ENCODE measurements around the gene VCPKMT.

Gene VCPKMT

GRCh38 chr14:50113381-50114035 lies 2.9 kb downstream of the VCPKMT start:
- Histone ChIP-seq H3K36me3 (ENCODE audit: control insufficient read depth in 1 of 2, insufficient read depth in 2 of 2, low read length in 2 of 2) (peaks cover 25 to 58% of the 10 kb centered on the region in 2 donors), H3K27me3 (ENCODE audit: control insufficient read depth in 1 of 2, insufficient read depth in 2 of 2, low read length in 2 of 2) (no peaks in the 10 kb centered on the region), H3K9me3 (ENCODE audit: control insufficient read depth in 1 of 2, low read length in 2 of 2) (no peaks in the 10 kb centered on the region), H3K4me3 (ENCODE audit: low read depth in 1 of 2, low read length in 2 of 2) (no peak overlapping the region), H3K4me1 (ENCODE audit: control insufficient read depth in 1 of 2, insufficient read depth in 2 of 2, low read length in 2 of 2) (peaks cover 10 to 14% of the 10 kb centered on the region in 2 donors), H3K27ac (ENCODE audit: low read depth, low read length) (no peak overlapping the region), H3K9ac (ENCODE audit: low read depth in 1 of 2, low read length in 2 of 2) (no peak overlapping the region)

DNA sequence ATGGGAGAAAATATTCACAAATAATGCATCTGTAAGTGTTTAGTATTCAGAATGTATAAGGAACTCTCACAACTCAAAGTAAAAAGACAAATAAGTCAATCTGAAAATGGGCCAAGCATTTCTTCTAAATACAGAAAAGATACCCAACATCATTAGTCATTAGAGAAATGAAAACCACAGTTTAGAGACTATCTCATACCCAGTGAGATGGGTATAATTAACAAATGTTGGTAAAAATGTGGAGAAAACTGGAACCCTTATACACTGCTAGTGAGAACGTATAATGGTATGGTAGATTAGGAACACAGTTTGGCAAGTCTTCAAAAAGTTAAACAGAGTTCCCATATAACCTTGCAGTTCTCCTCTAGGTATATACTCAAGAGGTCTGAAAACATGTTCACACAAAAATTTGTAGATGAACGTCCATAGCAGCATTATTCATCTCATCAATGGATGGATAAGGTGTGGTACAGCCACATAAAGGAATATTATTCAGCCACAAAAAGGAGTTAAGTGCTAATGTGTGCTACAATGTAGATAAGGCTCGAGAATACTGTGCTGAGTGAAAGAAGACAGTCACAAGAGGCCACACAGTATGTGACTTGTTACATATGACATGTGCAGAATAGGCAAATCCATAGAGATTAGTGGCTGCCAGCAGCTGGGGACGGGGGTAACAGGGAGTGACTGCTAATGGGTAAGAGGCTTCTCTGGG lies 5.9 kb downstream of the VCPKMT start:
- no peaks in the 10 kb centered on the region for H3K27me3 ChIP-seq (ENCODE audit: control insufficient read depth in 1 of 2, insufficient read depth in 2 of 2, low read length in 2 of 2)
- peaks cover 26 to 58% of the 10 kb centered on the region in 2 donors for H3K36me3 ChIP-seq (ENCODE audit: control insufficient read depth in 1 of 2, insufficient read depth in 2 of 2, low read length in 2 of 2)

DNA sequence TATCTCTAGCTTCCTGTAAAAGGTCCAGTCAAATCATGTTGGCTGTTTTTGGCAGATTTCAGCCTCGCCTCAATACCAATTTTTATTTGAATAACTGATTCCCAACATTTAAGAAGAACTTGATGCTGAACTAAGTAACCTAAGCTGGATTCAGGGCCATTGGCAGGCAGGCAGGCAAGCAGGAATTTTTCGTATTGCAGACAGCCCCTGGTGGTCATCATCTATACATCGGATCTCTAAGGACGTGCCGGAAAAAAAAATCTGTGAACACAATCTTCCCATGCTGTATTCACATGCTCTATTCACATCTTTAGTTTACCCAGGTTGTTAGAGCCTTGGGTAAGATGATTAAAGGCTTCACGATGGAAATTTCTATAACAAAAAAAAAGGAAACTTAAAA lies 7.0 kb downstream of the VCPKMT start:
- H3K36me3 ChIP-seq (ENCODE audit: control insufficient read depth in 1 of 2, insufficient read depth in 2 of 2, low read length in 2 of 2): peaks cover 22 to 54% of the 10 kb centered on the region in 2 donors

More for the DNA sequence above, 5.9 kb downstream of the VCPKMT start:
- Histone ChIP-seq H3K9me3 (ENCODE audit: control insufficient read depth in 1 of 2, low read length in 2 of 2) (no peaks in the 10 kb centered on the region), H3K9ac (ENCODE audit: low read depth in 1 of 2, low read length in 2 of 2) (no peak overlapping the region), H3K4me3 (ENCODE audit: low read depth in 1 of 2, low read length in 2 of 2) (no peak overlapping the region), H3K27ac (ENCODE audit: low read depth, low read length) (no peak overlapping the region), H3K4me1 (ENCODE audit: control insufficient read depth in 1 of 2, insufficient read depth in 2 of 2, low read length in 2 of 2) (peaks cover 2 to 5% of the 10 kb centered on the region in 2 donors)

GRCh38 chr14:50107850-50108249 lies 8.5 kb downstream of the VCPKMT start:
- Histone ChIP-seq H3K9ac (ENCODE audit: low read depth in 1 of 2, low read length in 2 of 2) (no peak overlapping the region), H3K27me3 (ENCODE audit: control insufficient read depth in 1 of 2, insufficient read depth in 2 of 2, low read length in 2 of 2) (no peaks in the 10 kb centered on the region), H3K4me3 (ENCODE audit: low read depth in 1 of 2, low read length in 2 of 2) (no peak overlapping the region), H3K27ac (ENCODE audit: low read depth, low read length) (no peak overlapping the region), H3K4me1 (ENCODE audit: control insufficient read depth in 1 of 2, insufficient read depth in 2 of 2, low read length in 2 of 2) (no peaks in the 10 kb centered on the region), H3K9me3 (ENCODE audit: control insufficient read depth in 1 of 2, low read length in 2 of 2) (no peaks in the 10 kb centered on the region), H3K36me3 (ENCODE audit: control insufficient read depth in 1 of 2, insufficient read depth in 2 of 2, low read length in 2 of 2) (peaks cover 17 to 43% of the 10 kb centered on the region in 2 donors)

More for the DNA sequence above, 7.0 kb downstream of the VCPKMT start:
- Histone ChIP-seq H3K9ac (ENCODE audit: low read depth in 1 of 2, low read length in 2 of 2) (no peak overlapping the region), H3K4me3 (ENCODE audit: low read depth in 1 of 2, low read length in 2 of 2) (no peak overlapping the region), H3K27me3 (ENCODE audit: control insufficient read depth in 1 of 2, insufficient read depth in 2 of 2, low read length in 2 of 2) (no peaks in the 10 kb centered on the region), H3K4me1 (ENCODE audit: control insufficient read depth in 1 of 2, insufficient read depth in 2 of 2, low read length in 2 of 2) (no peaks in the 10 kb centered on the region), H3K27ac (ENCODE audit: low read depth, low read length) (no peak overlapping the region), H3K9me3 (ENCODE audit: control insufficient read depth in 1 of 2, low read length in 2 of 2) (no peaks in the 10 kb centered on the region)

- Histone ChIP-seq H3K27me3 (ENCODE audit: control insufficient read depth in 1 of 2, insufficient read depth in 2 of 2, low read length in 2 of 2) (no peaks in the 10 kb centered on the region), H3K9ac (ENCODE audit: low read depth in 1 of 2, low read length in 2 of 2) (no peak overlapping the region), H3K27ac (ENCODE audit: low read depth, low read length) (no peak overlapping the region), H3K4me1 (ENCODE audit: control insufficient read depth in 1 of 2, insufficient read depth in 2 of 2, low read length in 2 of 2) (peaks cover 0 to 4% of the 10 kb centered on the region in 2 donors), H3K4me3 (ENCODE audit: low read depth in 1 of 2, low read length in 2 of 2) (no peak overlapping the region), H3K36me3 (ENCODE audit: control insufficient read depth in 1 of 2, insufficient read depth in 2 of 2, low read length in 2 of 2) (peaks cover 11 to 29% of the 10 kb centered on the region in 2 donors), H3K9me3 (ENCODE audit: control insufficient read depth in 1 of 2, low read length in 2 of 2) (no peaks in the 10 kb centered on the region)
Observed at GRCh38 chr14:50106178-50106577, 10.2 kb downstream of the VCPKMT start.

- Histone ChIP-seq H3K36me3 (ENCODE audit: control insufficient read depth in 1 of 2, insufficient read depth in 2 of 2, low read length in 2 of 2) (peaks cover 4 to 5% of the 10 kb centered on the region in 2 donors), H3K4me3 (ENCODE audit: low read depth in 1 of 2, low read length in 2 of 2) (no peak overlapping the region), H3K27me3 (ENCODE audit: control insufficient read depth in 1 of 2, insufficient read depth in 2 of 2, low read length in 2 of 2) (no peaks in the 10 kb centered on the region), H3K9ac (ENCODE audit: low read depth in 1 of 2, low read length in 2 of 2) (no peak overlapping the region), H3K9me3 (ENCODE audit: control insufficient read depth in 1 of 2, low read length in 2 of 2) (no peaks in the 10 kb centered on the region), H3K4me1 (ENCODE audit: control insufficient read depth in 1 of 2, insufficient read depth in 2 of 2, low read length in 2 of 2) (peaks cover 6 to 24% of the 10 kb centered on the region in 2 donors), H3K27ac (ENCODE audit: low read depth, low read length) (no peak overlapping the region)
Observed at GRCh38 chr14:50103558-50103957, 12.8 kb downstream of the VCPKMT start.

DNA sequence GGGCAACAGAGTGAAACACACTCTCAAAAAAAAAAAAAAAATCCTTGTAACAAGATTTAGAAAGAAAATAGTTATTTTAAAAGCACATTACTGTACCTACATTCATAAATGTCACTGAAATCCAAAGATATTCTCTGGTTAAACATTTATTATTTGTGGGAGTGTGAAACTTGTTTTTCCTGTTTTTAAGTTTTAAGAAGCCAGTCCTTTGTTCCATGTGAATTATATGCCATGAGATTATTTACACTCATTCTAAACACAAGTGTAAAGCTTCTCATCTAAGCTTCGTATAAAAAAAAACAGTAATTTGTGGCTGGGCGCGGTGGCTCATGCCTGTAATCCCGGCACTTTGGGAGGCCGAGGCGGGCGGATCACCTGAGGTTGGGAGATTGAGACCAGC lies 15.0 kb downstream of the VCPKMT start:
- Histone ChIP-seq H3K4me1 (ENCODE audit: control insufficient read depth in 1 of 2, insufficient read depth in 2 of 2, low read length in 2 of 2) (peaks cover 6 to 24% of the 10 kb centered on the region in 2 donors), H3K4me3 (ENCODE audit: low read depth in 1 of 2, low read length in 2 of 2) (no peak overlapping the region), H3K27ac (ENCODE audit: low read depth, low read length) (no peak overlapping the region), H3K27me3 (ENCODE audit: control insufficient read depth in 1 of 2, insufficient read depth in 2 of 2, low read length in 2 of 2) (no peaks in the 10 kb centered on the region), H3K36me3 (ENCODE audit: control insufficient read depth in 1 of 2, insufficient read depth in 2 of 2, low read length in 2 of 2) (no peaks in the 10 kb centered on the region), H3K9ac (ENCODE audit: low read depth in 1 of 2, low read length in 2 of 2) (peak overlapping the region in 1 of 2 donors; percentile 1), H3K9me3 (ENCODE audit: control insufficient read depth in 1 of 2, low read length in 2 of 2) (no peaks in the 10 kb centered on the region)

- Histone ChIP-seq H3K27ac (ENCODE audit: low read depth, low read length) (no peak overlapping the region), H3K9ac (ENCODE audit: low read depth in 1 of 2, low read length in 2 of 2) (peak overlapping the region in 1 of 2 donors; percentile 1), H3K27me3 (ENCODE audit: control insufficient read depth in 1 of 2, insufficient read depth in 2 of 2, low read length in 2 of 2) (no peaks in the 10 kb centered on the region), H3K4me1 (ENCODE audit: control insufficient read depth in 1 of 2, insufficient read depth in 2 of 2, low read length in 2 of 2) (peaks cover 6 to 24% of the 10 kb centered on the region in 2 donors), H3K9me3 (ENCODE audit: control insufficient read depth in 1 of 2, low read length in 2 of 2) (no peaks in the 10 kb centered on the region), H3K36me3 (ENCODE audit: control insufficient read depth in 1 of 2, insufficient read depth in 2 of 2, low read length in 2 of 2) (no peaks in the 10 kb centered on the region), H3K4me3 (ENCODE audit: low read depth in 1 of 2, low read length in 2 of 2) (no peak overlapping the region)
Observed at GRCh38 chr14:50100805-50101204, 15.6 kb downstream of the VCPKMT start.

GRCh38 chr14:50099335-50099734 lies 17.0 kb downstream of the VCPKMT start:
- Histone ChIP-seq H3K4me1 (ENCODE audit: control insufficient read depth in 1 of 2, insufficient read depth in 2 of 2, low read length in 2 of 2) (peaks cover 6 to 24% of the 10 kb centered on the region in 2 donors), H3K27me3 (ENCODE audit: control insufficient read depth in 1 of 2, insufficient read depth in 2 of 2, low read length in 2 of 2) (no peaks in the 10 kb centered on the region), H3K9ac (ENCODE audit: low read depth in 1 of 2, low read length in 2 of 2) (no peak overlapping the region)

DNA sequence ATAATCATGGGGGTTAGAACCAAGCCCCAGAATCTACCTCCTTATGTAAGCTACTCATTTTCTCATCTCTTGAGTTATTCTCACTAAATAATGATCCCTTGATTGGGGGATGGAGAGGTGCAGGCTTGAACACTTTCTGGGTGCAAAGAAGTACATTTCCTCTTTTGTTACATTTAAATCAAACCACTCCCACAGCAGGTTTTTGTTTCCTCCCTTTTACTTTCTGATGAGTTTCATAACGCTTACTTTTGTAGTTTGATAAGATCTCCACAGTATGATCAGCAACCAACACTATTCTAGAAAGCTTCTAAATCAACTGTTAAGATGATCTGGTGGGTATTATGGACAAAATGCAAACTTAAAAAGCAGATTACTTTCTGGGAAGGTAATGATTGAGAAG lies 20.5 kb downstream of the VCPKMT start:
- no peaks in the 10 kb centered on the region for H3K36me3 ChIP-seq (ENCODE audit: control insufficient read depth in 1 of 2, insufficient read depth in 2 of 2, low read length in 2 of 2)
- no peak overlapping the region for H3K27ac ChIP-seq (ENCODE audit: low read depth, low read length)
- H3K9me3 ChIP-seq (ENCODE audit: control insufficient read depth in 1 of 2, low read length in 2 of 2): no peaks in the 10 kb centered on the region
- peaks cover 6 to 18% of the 10 kb centered on the region in 2 donors for H3K4me1 ChIP-seq (ENCODE audit: control insufficient read depth in 1 of 2, insufficient read depth in 2 of 2, low read length in 2 of 2)
- H3K27me3 ChIP-seq (ENCODE audit: control insufficient read depth in 1 of 2, insufficient read depth in 2 of 2, low read length in 2 of 2): no peaks in the 10 kb centered on the region
- no peak overlapping the region for H3K9ac ChIP-seq (ENCODE audit: low read depth in 1 of 2, low read length in 2 of 2)
- H3K4me3 ChIP-seq (ENCODE audit: low read depth in 1 of 2, low read length in 2 of 2): no peak overlapping the region

More at GRCh38 chr14:50099335-50099734, 17.0 kb downstream of the VCPKMT start:
- Histone ChIP-seq H3K9me3 (ENCODE audit: control insufficient read depth in 1 of 2, low read length in 2 of 2) (no peaks in the 10 kb centered on the region), H3K4me3 (ENCODE audit: low read depth in 1 of 2, low read length in 2 of 2) (no peak overlapping the region), H3K36me3 (ENCODE audit: control insufficient read depth in 1 of 2, insufficient read depth in 2 of 2, low read length in 2 of 2) (no peaks in the 10 kb centered on the region), H3K27ac (ENCODE audit: low read depth, low read length) (no peak overlapping the region)

Measured in duodenal mucosa (tissue), 2 donors.